H1 (cell line): ENCODE results near the gene NSUN2.

Experiments used
- CTCF ChIP-seq, 3 experiments: IDR thresholded peaks; 1 replicate in 2 of 3; 2 replicates in 1 of 3; pipeline versions ENCODE4 v1.5.1 to v1.6.1; 2011; ENCODE audit warnings: low read length in 3 of 3, mild to moderate bottlenecking in 3 of 3, inconsistent platforms in 2 of 3, low read depth in 1 of 3, moderate library complexity in 1 of 3; ENCODE audit not compliant: insufficient read depth in 1 of 3; ENCODE audit errors: control extremely low read depth in 1 of 3
- EP300 ChIP-seq, 2 experiments: IDR thresholded peaks; 1 replicate in 1 of 2; 2 replicates in 1 of 2; pipeline ENCODE4 v1.6.1; 2011 to 2012; ENCODE audit warnings: low read depth in 2 of 2, low read length in 2 of 2, mild to moderate bottlenecking in 2 of 2, borderline replicate concordance in 1 of 2, inconsistent platforms in 1 of 2, moderate library complexity in 1 of 2
- EZH2 ChIP-seq: fragments of 200-600 bp; sonication (generic); IDR thresholded peaks from 2 replicates; pipeline ENCODE4 v1.7.1; 2012; ENCODE audit warnings: low read depth, mild to moderate bottlenecking, moderate library complexity, low read length, inconsistent platforms; ENCODE audit not compliant: severe bottlenecking
- KDM4A ChIP-seq: IDR thresholded peaks from one replicate; pipeline ENCODE4 v1.7.1; 2012; ENCODE audit warnings: low read depth, mild to moderate bottlenecking, moderate library complexity, low read length, inconsistent platforms; ENCODE audit not compliant: severe bottlenecking

DNA sequence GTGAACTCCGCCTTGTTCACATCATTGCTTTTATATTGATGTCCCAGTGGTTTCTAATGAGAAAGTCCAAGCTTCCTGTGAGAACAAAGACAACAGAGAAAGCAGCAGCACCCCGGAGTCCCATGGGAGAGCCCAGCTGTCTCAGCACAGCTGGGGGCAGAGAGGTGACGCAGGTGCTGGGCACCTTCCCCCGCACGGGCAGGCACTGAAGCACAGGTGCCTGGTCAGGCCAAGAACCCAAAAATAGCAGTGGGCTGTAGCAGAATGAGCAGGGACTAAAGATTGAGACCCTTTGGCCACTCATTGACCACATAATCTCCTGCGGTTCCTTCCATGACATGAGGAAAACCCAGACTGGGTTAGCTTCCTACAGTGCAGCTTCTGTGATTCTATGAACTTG lies 19.2 kb upstream of the NSUN2 start:
- TF ChIP-seq CTCF (IDR thresholded peaks at IDR 0.05; ENCODE audit: control extremely low read depth in 1 of 3, insufficient read depth in 1 of 3, low read depth in 1 of 3, low read length in 3 of 3) (no peak), EZH2 (no peak), EP300 (IDR thresholded peaks at IDR 0.05; ENCODE audit: borderline replicate concordance in 1 of 2, low read depth in 2 of 2, low read length in 2 of 2) (no peak), KDM4A (no peak)
